ENCODE data around the gene PARP3. TPM values are rescaled to one million over a fixed set of nuclear protein-coding genes. Genes with fewer than 3 reads are reported as not detected.

Gene PARP3
- total RNA-seq, 1 donor from 2014 or later: 20.6 TPM

DNA sequence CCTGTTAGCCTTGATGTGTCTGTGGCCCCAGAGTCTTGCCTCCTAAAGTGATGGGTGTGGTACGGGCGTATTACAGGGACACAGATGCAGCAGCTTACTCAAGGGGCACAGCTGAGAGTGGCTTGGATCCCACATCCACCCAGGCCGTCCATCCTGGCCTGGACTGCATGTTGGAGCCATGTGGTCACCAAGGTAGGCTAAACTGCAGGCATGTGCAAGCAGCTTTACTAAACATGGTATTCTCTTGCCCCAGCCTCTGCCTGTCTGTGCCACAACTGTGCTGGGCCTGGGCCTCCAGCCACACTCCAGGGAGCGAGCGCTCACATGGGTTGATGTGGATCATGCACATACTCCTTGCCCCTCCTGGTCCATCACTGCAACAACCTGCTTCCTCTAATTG is 7.0 kb downstream of the PARP3 start:
- TF ChIP-seq POLR2A (IDR thresholded peaks at IDR 0.05) (no peak), POLR2AphosphoS5 (IDR thresholded peaks at IDR 0.05; ENCODE audit: insufficient read depth in 1 of 2, low read depth in 1 of 2) (no peak)
- TF ChIP-seq, protein P1, sequence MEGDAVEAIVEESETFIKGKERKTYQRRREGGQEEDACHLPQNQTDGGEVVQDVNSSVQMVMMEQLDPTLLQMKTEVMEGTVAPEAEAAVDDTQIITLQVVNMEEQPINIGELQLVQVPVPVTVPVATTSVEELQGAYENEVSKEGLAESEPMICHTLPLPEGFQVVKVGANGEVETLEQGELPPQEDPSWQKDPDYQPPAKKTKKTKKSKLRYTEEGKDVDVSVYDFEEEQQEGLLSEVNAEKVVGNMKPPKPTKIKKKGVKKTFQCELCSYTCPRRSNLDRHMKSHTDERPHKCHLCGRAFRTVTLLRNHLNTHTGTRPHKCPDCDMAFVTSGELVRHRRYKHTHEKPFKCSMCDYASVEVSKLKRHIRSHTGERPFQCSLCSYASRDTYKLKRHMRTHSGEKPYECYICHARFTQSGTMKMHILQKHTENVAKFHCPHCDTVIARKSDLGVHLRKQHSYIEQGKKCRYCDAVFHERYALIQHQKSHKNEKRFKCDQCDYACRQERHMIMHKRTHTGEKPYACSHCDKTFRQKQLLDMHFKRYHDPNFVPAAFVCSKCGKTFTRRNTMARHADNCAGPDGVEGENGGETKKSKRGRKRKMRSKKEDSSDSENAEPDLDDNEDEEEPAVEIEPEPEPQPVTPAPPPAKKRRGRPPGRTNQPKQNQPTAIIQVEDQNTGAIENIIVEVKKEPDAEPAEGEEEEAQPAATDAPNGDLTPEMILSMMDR (IDR thresholded peaks at IDR 0.05): no peak
- no peaks in the 10 kb centered on the region for H3K4me1 ChIP-seq
- H3K27ac ChIP-seq: no peak overlapping the region
- no peaks in the 10 kb centered on the region for H3K36me3 ChIP-seq
- H3K4me3 ChIP-seq: no peak overlapping the region
- H3K27me3 ChIP-seq: no peaks in the 10 kb centered on the region
- intact Hi-C loops (cut with DNase I): no loop called here
- no peaks in the 10 kb centered on the region for H3K9me3 ChIP-seq
- DNase-seq (ENCODE audit: extremely low spot score in 2 of 2): no peak

DNA sequence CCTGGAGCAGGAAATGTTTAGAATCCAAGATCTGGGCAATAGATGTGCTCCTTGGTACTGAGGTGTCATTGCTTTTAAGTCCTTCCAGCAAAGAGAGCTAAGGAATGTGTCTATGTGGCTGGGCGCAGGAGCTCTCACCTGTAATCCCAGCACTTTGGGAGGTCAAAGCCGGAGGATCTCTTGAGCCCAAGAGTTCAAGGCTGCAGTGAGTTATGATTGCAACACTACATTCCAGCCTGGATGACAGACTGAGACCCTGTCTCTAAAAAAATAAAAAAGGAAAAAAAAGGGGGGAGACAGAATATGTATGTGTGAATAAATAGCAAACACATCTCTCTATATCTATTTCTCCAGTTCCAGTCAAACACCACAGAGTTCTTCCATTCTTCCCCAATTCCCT is 8.7 kb downstream of the PARP3 start:
- Histone ChIP-seq H3K9me3 (no peaks in the 10 kb centered on the region), H3K4me1 (peaks cover 5% of the 10 kb centered on the region), H3K4me3 (no peak overlapping the region), H3K27me3 (no peaks in the 10 kb centered on the region), H3K36me3 (no peaks in the 10 kb centered on the region), H3K27ac (no peak overlapping the region)
- TF ChIP-seq, protein P1 (IDR thresholded peaks at IDR 0.05): no peak
- TF ChIP-seq POLR2AphosphoS5 (IDR thresholded peaks at IDR 0.05; ENCODE audit: insufficient read depth in 1 of 2, low read depth in 1 of 2) (no peak), POLR2A (IDR thresholded peaks at IDR 0.05) (no peak)
- DNase-seq (ENCODE audit: extremely low spot score in 2 of 2): no peak
- intact Hi-C loops (cut with DNase I): no loop called here

DNA sequence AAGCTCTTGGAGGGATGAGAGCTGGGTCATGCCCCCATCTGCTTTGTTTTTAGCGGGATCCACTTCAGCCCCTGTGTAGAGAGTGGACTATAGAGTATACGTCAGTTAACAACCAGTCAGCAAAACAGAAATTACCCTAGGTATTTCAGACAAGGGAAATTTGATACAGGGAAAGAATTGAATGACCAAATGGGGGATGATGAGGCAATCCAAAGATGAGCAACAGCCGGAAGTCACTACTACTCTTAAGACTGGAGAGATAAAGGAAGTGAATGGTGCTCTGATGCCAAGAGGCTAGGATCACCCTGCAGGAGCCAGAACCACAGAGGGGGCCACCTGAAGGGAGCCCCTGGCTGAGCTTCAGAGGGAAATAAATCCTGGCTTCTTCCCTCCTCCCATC is 11.3 kb downstream of the PARP3 start:
- no peaks in the 10 kb centered on the region for H3K27me3 ChIP-seq
- TF ChIP-seq POLR2A (IDR thresholded peaks at IDR 0.05) (no peak), POLR2AphosphoS5 (IDR thresholded peaks at IDR 0.05; ENCODE audit: insufficient read depth in 1 of 2, low read depth in 1 of 2) (no peak)
- TF ChIP-seq, protein P1 (IDR thresholded peaks at IDR 0.05): no peak
- H3K9me3 ChIP-seq: no peaks in the 10 kb centered on the region
- intact Hi-C loops (cut with DNase I): no loop called here
- no peak overlapping the region for H3K4me3 ChIP-seq
- H3K27ac ChIP-seq: no peak overlapping the region
- peaks cover 15% of the 10 kb centered on the region for H3K4me1 ChIP-seq
- no peak for DNase-seq (ENCODE audit: extremely low spot score in 2 of 2)
- peaks cover 0 to 7% of the 10 kb centered on the region in 2 donors for H3K36me3 ChIP-seq

DNA sequence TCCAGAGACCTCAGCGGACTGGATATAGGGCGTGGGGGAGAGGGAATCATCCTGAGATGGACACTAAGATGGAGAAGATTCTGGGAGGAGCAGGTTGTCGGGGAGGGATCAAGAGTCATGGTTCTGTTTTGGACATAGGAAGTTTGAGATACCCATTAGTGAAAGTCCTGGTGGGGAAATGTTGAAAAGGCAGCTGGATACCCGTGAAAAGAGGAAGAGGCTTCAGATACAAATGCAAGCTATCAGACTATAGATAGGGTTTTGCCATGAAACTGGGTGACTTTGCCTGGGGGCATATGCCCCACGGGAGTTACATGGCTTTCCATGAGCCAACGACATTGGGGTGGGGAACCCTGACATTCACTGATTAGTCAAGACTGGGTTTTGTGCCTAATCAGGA is 11.9 kb downstream of the PARP3 start:
- intact Hi-C loops (cut with DNase I): no loop called here
- H3K4me3 ChIP-seq: no peak overlapping the region
- no peak for TF ChIP-seq POLR2A (IDR thresholded peaks at IDR 0.05)
- H3K27me3 ChIP-seq: no peaks in the 10 kb centered on the region
- no peak for DNase-seq (ENCODE audit: extremely low spot score in 2 of 2)
- H3K27ac ChIP-seq: no peak overlapping the region
- H3K36me3 ChIP-seq: peaks cover 0 to 7% of the 10 kb centered on the region in 2 donors
- no peaks in the 10 kb centered on the region for H3K9me3 ChIP-seq
- peaks cover 15% of the 10 kb centered on the region for H3K4me1 ChIP-seq

DNA sequence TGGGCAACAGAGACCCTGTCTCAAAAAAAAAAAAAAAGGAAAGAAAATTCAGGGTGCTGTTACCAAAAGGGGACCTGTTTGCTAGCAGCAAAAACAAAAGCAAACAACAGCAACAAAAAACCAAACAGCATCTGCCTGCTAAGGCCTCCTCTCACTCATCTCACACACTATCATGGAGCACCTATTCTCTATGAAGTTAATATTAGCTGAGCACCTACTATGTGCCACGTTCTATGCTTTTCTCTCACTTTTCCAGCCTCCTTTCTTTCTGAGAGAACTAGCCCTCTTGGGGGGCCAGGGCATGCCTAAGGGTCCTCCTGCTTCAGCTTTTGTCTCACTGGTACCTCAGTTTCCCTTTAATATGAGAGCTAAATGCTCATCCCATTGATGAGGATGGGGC is 12.6 kb downstream of the PARP3 start:
- TF ChIP-seq POLR2AphosphoS5 (IDR thresholded peaks at IDR 0.05; ENCODE audit: insufficient read depth in 1 of 2, low read depth in 1 of 2): no peak
- TF ChIP-seq POLR2A (IDR thresholded peaks at IDR 0.05): no peak
- Histone ChIP-seq H3K4me1 (peaks cover 15% of the 10 kb centered on the region), H3K27me3 (no peaks in the 10 kb centered on the region), H3K9me3 (no peaks in the 10 kb centered on the region), H3K27ac (no peak overlapping the region), H3K4me3 (no peak overlapping the region), H3K36me3 (peaks cover 0 to 7% of the 10 kb centered on the region in 2 donors)
- intact Hi-C loops (cut with DNase I): no loop called here
- no peak for DNase-seq (ENCODE audit: extremely low spot score in 2 of 2)

DNA sequence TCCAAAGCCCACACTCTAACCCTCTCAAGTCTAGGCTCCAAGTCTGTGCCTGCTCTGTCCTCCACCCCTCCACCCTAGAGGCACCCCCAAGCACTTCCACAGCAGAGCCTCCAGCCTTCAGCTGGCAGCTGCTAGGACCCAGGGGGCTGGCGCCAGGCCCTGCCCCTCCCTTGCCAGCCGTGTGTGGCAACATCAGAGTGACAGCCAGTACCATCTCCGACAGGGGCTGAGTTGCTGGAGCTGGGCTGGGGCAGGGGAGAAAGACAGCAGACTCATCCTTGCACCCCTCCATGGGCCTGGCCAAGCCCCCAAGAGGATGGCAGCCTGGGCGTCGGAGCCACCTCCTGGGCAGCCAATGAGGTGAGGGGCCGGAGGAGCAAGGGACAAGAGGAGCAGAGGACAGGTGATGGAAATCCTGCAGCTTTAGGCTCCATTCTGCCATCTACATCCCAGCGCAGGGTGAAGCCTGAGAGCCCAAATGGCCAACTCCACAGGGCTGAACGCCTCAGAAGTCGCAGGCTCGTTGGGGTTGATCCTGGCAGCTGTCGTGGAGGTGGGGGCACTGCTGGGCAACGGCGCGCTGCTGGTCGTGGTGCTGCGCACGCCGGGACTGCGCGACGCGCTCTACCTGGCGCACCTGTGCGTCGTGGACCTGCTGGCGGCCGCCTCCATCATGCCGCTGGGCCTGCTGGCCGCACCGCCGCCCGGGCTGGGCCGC is 13.2 kb downstream of the PARP3 start, which contains the start of gene GPR62:
Gene GPR62 (plus strand): TSS at position 207 of the 718 bp plus-strand sequence. CDS start 272 bp downstream, at position 479.
- intact Hi-C loops (cut with DNase I): no loop called here
- no peak for DNase-seq (ENCODE audit: extremely low spot score in 2 of 2)
- Histone ChIP-seq H3K4me1 (peaks cover 15% of the 10 kb centered on the region), H3K9me3 (no peaks in the 10 kb centered on the region), H3K4me3 (peak within 1 kb of the TSS; percentile 39 to 66), H3K27me3 (no peaks in the 10 kb centered on the region), H3K27ac (peak within 1 kb of the TSS; percentile 30), H3K36me3 (peaks cover 0 to 7% of the 10 kb centered on the region in 2 donors)
- TF ChIP-seq POLR2A (IDR thresholded peaks at IDR 0.05): no peak
- no peak for TF ChIP-seq POLR2AphosphoS5 (IDR thresholded peaks at IDR 0.05; ENCODE audit: insufficient read depth in 1 of 2, low read depth in 1 of 2)
- TF ChIP-seq, protein P1 (IDR thresholded peaks at IDR 0.05): no peak

Measured in vagina (tissue), 2 donors.